Gastrocnemius medialis (tissue), 4 donors: ENCODE data around the gene C3orf85. TPM values are rescaled to one million over a fixed set of nuclear protein-coding genes. Genes with fewer than 3 reads are reported as not detected.

Experiments
- ATAC-seq, 2 donors: fragments of 150-250 bp; one replicate each; pipeline ENCODE4 v1.9.1; 2016
- DNase-seq, 2 donors: peaks; one replicate each; pipeline ENCODE4 v3.0.0-alpha.2; 2019
- H3K27ac ChIP-seq, 4 donors: fragments of 200-600 bp; sonication (generic); 1 replicate in 1 of 4; 2 replicates in 3 of 4; pipeline ENCODE4 v1.5.1; 2016 to 2018; ENCODE audit warnings: mild to moderate bottlenecking in 2 of 4, moderate library complexity in 1 of 4
- H3K27me3 ChIP-seq, 3 donors: fragments of 200-600 bp; sonication (generic) in 2 of 3; 1 replicate in 1 of 3; 2 replicates in 2 of 3; pipeline versions ENCODE4 v1.5.1 to v1.6.0; 2016 to 2019; ENCODE audit warnings: mild to moderate bottlenecking in 1 of 3, moderate library complexity in 1 of 3
- H3K36me3 ChIP-seq, 2 donors: fragments of 200-600 bp; sonication (generic) in 1 of 2; one replicate each; pipeline ENCODE4 v1.5.1; 2017 to 2018
- H3K4me1 ChIP-seq, 2 donors: fragments of 200-600 bp; sonication (generic) in 1 of 2; one replicate each; pipeline ENCODE4 v1.5.1; 2016 to 2017; ENCODE audit warnings: mild to moderate bottlenecking in 2 of 2
- H3K4me3 ChIP-seq, 4 donors: fragments of 200-600 bp; sonication (generic) in 3 of 4; 1 replicate in 1 of 4; 2 replicates in 3 of 4; pipeline ENCODE4 v1.5.1; 2016 to 2019; ENCODE audit warnings: mild to moderate bottlenecking in 2 of 4
- H3K9me3 ChIP-seq, 3 donors: fragments of 200-600 bp; sonication (generic) in 2 of 3; 1 replicate in 1 of 3; 2 replicates in 2 of 3; pipeline ENCODE4 v1.5.1; 2016 to 2019
- CTCF ChIP-seq, 5 experiments: fragments of 450-650 bp in 3 of 5; fragments of 200-600 bp in 2 of 5; sonication (generic) in 2 of 5; IDR thresholded peaks in 4 of 5; conservative IDR thresholded peaks in 1 of 5; 1 replicate in 4 of 5; 2 replicates in 1 of 5; pipeline ENCODE4 v1.5.1; 2016 to 2019; ENCODE audit warnings: antibody characterized with exemption in 5 of 5, mild to moderate bottlenecking in 3 of 5, moderate library complexity in 3 of 5
- POLR2A ChIP-seq, 2 donors: fragments of 450-650 bp; IDR thresholded peaks; one replicate each; pipeline ENCODE4 v1.6.1; 2017; ENCODE audit warnings: antibody characterized with exemption in 2 of 2, mild to moderate bottlenecking in 2 of 2, moderate library complexity in 2 of 2
- in situ Hi-C, 4 donors: fragments of 200-750 bp; cut with MboI; loops; one replicate each; pipeline versions ENCODE4 v1.15.0 to v1.8.0; 2017; ENCODE audit warnings: low sequenced_read_pairs in 4 of 4
- intact Hi-C: fragments of 100-400 bp; cut with DNase I; formaldehyde crosslinking; loops from one replicate; pipeline ENCODE4 v1.15.1; 2023; ENCODE audit warnings: low total_unique reads
- total RNA-seq, 4 donors: library from RNA; depleted of rRNA; stranded (reverse); fragments of >200 nt; gene quantifications; one replicate each; pipeline versions ENCODE4 v1.1.0 to v1.2.3, GENCODE V29; 2016

The C3orf85 gene
- total RNA-seq, 4 donors from 2014 or later: not detected

GRCh38 chr3:109137761-109138160 lies 1.2 kb downstream of the C3orf85 start:
- Histone ChIP-seq H3K27me3 (no peaks in the 10 kb centered on the region), H3K4me3 (no peak overlapping the region), H3K27ac (no peak overlapping the region), H3K9me3 (no peaks in the 10 kb centered on the region), H3K4me1 (no peaks in the 10 kb centered on the region), H3K36me3 (no peaks in the 10 kb centered on the region)
- intact Hi-C loops (no loop called here), in situ Hi-C loops (no loop called here)
- TF ChIP-seq POLR2A (IDR thresholded peaks at IDR 0.05) (no peak), CTCF (IDR thresholded peaks at IDR 0.05 in 4 of 5, conservative IDR thresholded peaks at IDR 0.05 in 1 of 5) (no peak)
- DNase-seq: no peak
- no peak for ATAC-seq

GRCh38 chr3:109140318-109140717 lies 3.8 kb downstream of the C3orf85 start:
- in situ Hi-C loops: no loop called here
- Histone ChIP-seq H3K27ac (no peak overlapping the region), H3K4me1 (no peaks in the 10 kb centered on the region), H3K27me3 (no peaks in the 10 kb centered on the region), H3K4me3 (no peak overlapping the region), H3K9me3 (no peaks in the 10 kb centered on the region), H3K36me3 (no peaks in the 10 kb centered on the region)
- ATAC-seq (no peak), DNase-seq (no peak)
- TF ChIP-seq CTCF (IDR thresholded peaks at IDR 0.05 in 4 of 5, conservative IDR thresholded peaks at IDR 0.05 in 1 of 5) (no peak), POLR2A (IDR thresholded peaks at IDR 0.05) (no peak)
- intact Hi-C loops: no loop called here

GRCh38 chr3:109143646-109144045 lies 7.1 kb downstream of the C3orf85 start:
- Histone ChIP-seq H3K36me3 (no peaks in the 10 kb centered on the region), H3K4me1 (no peaks in the 10 kb centered on the region), H3K27ac (no peak overlapping the region), H3K9me3 (no peaks in the 10 kb centered on the region), H3K27me3 (no peaks in the 10 kb centered on the region), H3K4me3 (no peak overlapping the region)
- ATAC-seq (no peak), DNase-seq (no peak)
- intact Hi-C loops (no loop called here), in situ Hi-C loops (no loop called here)
- TF ChIP-seq CTCF (IDR thresholded peaks at IDR 0.05 in 4 of 5, conservative IDR thresholded peaks at IDR 0.05 in 1 of 5) (no peak), POLR2A (IDR thresholded peaks at IDR 0.05) (no peak)

GRCh38 chr3:109149078-109149477 lies 12.6 kb downstream of the C3orf85 start:
- no peak overlapping the region for H3K4me3 ChIP-seq
- no peaks in the 10 kb centered on the region for H3K27me3 ChIP-seq
- no peaks in the 10 kb centered on the region for H3K9me3 ChIP-seq
- H3K4me1 ChIP-seq: no peaks in the 10 kb centered on the region
- no peaks in the 10 kb centered on the region for H3K36me3 ChIP-seq
- in situ Hi-C loops: no loop called here
- DNase-seq (no peak), ATAC-seq (no peak)
- intact Hi-C loops: no loop called here
- no peak overlapping the region for H3K27ac ChIP-seq
- TF ChIP-seq CTCF (IDR thresholded peaks at IDR 0.05 in 4 of 5, conservative IDR thresholded peaks at IDR 0.05 in 1 of 5) (no peak), POLR2A (IDR thresholded peaks at IDR 0.05) (no peak)

- ATAC-seq (no peak), DNase-seq (no peak)
- in situ Hi-C loops: no loop called here
These were observed 15.8 kb downstream of the C3orf85 start for GRCh38 chr3:109152320-109152719.

More at GRCh38 chr3:109152320-109152719, 15.8 kb downstream of the C3orf85 start:
- TF ChIP-seq POLR2A (IDR thresholded peaks at IDR 0.05) (no peak), CTCF (IDR thresholded peaks at IDR 0.05 in 4 of 5, conservative IDR thresholded peaks at IDR 0.05 in 1 of 5) (no peak)
- H3K27ac ChIP-seq: no peak overlapping the region
- no peaks in the 10 kb centered on the region for H3K9me3 ChIP-seq
- intact Hi-C loops: no loop called here
- no peak overlapping the region for H3K4me3 ChIP-seq
- H3K36me3 ChIP-seq: no peaks in the 10 kb centered on the region
- no peaks in the 10 kb centered on the region for H3K27me3 ChIP-seq
- no peaks in the 10 kb centered on the region for H3K4me1 ChIP-seq
